Glutamatergic neuron (in vitro differentiated cells): ENCODE results near the gene CFAP74. TPM values are rescaled to one million over a fixed set of nuclear protein-coding genes. Genes with fewer than 3 reads are reported as not detected.

Experiments used
- DNase-seq: peaks from one replicate; pipeline ENCODE4 v3.0.0; 2022
- H3K27ac Mint-ChIP-seq: one replicate; pipeline ENCODE4 v1.8.0; 2020; ENCODE audit warnings: mild to moderate bottlenecking, mixed read lengths, inconsistent platforms; ENCODE audit not compliant: unreplicated experiment
- H3K27me3 Mint-ChIP-seq: one replicate; pipeline ENCODE4 v1.8.0; 2020; ENCODE audit warnings: mild to moderate bottlenecking, moderate library complexity, mixed read lengths, inconsistent platforms; ENCODE audit not compliant: unreplicated experiment
- H3K36me3 Mint-ChIP-seq: one replicate; pipeline ENCODE4 v1.8.0; 2020; ENCODE audit warnings: mild to moderate bottlenecking, mixed read lengths, inconsistent platforms; ENCODE audit not compliant: unreplicated experiment
- H3K4me1 Mint-ChIP-seq: one replicate; pipeline ENCODE4 v1.8.0; 2020; ENCODE audit warnings: mild to moderate bottlenecking, low read depth, mixed read lengths, inconsistent platforms; ENCODE audit not compliant: unreplicated experiment
- H3K4me3 Mint-ChIP-seq: one replicate; pipeline ENCODE4 v1.8.0; 2020; ENCODE audit warnings: mild to moderate bottlenecking, mixed read lengths, inconsistent platforms; ENCODE audit not compliant: unreplicated experiment
- H3K9me3 Mint-ChIP-seq: one replicate; pipeline ENCODE4 v1.8.0; 2020; ENCODE audit warnings: mild to moderate bottlenecking, moderate library complexity, mixed read lengths, inconsistent platforms; ENCODE audit not compliant: unreplicated experiment
- total RNA-seq: library from RNA; stranded (reverse); fragmentation: NEBNext Ultra II Directional; extraction: Animal tissue kit (Norgen Biotek cat#: 25700); gene quantifications from one replicate; pipeline ENCODE4 v1.2.1, GENCODE V29; 2021; ENCODE audit not compliant: unreplicated experiment
- TF ChIP-seq, protein P1 (sequence below): fragments of 200-600 bp; sonication (generic); IDR thresholded peaks from one replicate; pipeline ENCODE4 v1.5.0; 2021; ENCODE audit not compliant: partially characterized antibody, unreplicated experiment

The CFAP74 gene
- total RNA-seq, 1 donor from 2014 or later, result not detected

DNA sequence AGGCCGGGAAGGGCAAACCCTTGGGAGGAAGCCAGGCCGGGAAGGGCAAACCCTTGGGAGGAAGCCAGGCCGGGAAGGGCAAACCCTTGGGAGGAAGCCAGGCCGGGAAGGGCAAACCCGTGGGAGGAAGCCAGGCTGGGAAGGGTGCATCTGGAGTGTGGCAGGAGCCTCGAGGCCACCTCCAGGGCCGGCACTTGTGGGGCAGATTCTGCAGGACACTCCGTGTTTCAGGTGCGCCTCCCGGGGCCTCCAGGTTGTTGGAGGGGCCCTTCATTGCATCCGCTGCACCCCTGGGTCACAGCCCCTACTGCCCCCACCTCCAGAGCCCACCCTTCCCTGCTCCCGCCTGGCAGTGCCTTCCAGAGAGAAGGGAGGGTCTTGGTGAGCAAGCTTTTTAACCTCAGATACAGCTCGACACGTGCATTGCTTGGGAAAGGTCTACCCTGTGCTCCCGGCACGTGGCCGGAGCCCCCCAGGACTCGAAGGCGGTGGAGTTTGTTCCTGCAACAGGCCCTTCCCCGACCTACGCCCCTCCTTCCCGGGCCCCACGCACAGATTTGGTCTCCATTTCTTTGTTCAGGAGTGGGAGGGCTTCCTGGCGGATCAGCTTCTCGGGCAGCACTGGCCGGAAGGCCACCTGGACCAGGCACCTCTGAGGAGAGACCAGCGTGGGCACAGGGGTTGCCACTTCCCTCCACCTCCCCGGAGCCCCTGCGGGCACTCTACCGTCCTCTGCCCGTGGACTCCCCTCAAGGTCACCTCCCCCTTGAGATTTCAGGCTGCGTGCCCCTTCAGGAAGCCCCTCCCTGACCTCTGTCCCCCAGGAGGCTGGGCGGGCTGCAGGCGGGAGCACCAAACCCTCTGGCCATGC, 75.1 kb downstream of the CFAP74 start:
- Mint-ChIP-seq H3K27ac (no peak overlapping the region), H3K27me3 (no peaks in the 10 kb centered on the region), H3K9me3 (peaks cover 2% of the 10 kb centered on the region), H3K4me3 (no peak overlapping the region), H3K4me1 (no peaks in the 10 kb centered on the region), H3K36me3 (no peaks in the 10 kb centered on the region)
- no peak for DNase-seq
- TF ChIP-seq, protein P1, sequence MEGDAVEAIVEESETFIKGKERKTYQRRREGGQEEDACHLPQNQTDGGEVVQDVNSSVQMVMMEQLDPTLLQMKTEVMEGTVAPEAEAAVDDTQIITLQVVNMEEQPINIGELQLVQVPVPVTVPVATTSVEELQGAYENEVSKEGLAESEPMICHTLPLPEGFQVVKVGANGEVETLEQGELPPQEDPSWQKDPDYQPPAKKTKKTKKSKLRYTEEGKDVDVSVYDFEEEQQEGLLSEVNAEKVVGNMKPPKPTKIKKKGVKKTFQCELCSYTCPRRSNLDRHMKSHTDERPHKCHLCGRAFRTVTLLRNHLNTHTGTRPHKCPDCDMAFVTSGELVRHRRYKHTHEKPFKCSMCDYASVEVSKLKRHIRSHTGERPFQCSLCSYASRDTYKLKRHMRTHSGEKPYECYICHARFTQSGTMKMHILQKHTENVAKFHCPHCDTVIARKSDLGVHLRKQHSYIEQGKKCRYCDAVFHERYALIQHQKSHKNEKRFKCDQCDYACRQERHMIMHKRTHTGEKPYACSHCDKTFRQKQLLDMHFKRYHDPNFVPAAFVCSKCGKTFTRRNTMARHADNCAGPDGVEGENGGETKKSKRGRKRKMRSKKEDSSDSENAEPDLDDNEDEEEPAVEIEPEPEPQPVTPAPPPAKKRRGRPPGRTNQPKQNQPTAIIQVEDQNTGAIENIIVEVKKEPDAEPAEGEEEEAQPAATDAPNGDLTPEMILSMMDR, result no peak

DNA sequence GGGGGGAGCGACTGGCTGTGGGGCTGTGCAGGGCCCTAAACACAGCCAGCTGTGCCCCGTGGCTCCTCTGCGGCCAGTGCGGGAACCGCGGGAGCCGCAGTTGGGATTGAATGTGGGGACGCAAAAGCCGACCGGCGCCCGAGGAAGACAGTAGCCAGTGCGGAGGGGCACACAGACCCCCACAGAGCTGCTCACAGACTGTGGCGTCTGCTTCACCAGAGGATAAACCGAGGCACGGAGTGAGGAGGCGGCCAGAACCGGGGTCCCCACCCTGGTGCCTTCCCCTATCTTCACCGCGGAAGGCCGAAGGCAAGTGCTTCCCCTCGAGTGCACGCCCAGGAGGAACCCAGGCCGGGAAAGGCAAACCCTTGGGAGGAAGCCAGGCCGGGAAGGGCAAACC, 75.8 kb downstream of the CFAP74 start:
- DNase-seq, result no peak
- H3K27ac Mint-ChIP-seq, result no peak overlapping the region
- no peaks in the 10 kb centered on the region for H3K4me1 Mint-ChIP-seq
- H3K36me3 Mint-ChIP-seq, result no peaks in the 10 kb centered on the region
- H3K4me3 Mint-ChIP-seq, result no peak overlapping the region
- peaks cover 2% of the 10 kb centered on the region for H3K9me3 Mint-ChIP-seq
- TF ChIP-seq, protein P1, result no peak
- H3K27me3 Mint-ChIP-seq, result no peaks in the 10 kb centered on the region

DNA sequence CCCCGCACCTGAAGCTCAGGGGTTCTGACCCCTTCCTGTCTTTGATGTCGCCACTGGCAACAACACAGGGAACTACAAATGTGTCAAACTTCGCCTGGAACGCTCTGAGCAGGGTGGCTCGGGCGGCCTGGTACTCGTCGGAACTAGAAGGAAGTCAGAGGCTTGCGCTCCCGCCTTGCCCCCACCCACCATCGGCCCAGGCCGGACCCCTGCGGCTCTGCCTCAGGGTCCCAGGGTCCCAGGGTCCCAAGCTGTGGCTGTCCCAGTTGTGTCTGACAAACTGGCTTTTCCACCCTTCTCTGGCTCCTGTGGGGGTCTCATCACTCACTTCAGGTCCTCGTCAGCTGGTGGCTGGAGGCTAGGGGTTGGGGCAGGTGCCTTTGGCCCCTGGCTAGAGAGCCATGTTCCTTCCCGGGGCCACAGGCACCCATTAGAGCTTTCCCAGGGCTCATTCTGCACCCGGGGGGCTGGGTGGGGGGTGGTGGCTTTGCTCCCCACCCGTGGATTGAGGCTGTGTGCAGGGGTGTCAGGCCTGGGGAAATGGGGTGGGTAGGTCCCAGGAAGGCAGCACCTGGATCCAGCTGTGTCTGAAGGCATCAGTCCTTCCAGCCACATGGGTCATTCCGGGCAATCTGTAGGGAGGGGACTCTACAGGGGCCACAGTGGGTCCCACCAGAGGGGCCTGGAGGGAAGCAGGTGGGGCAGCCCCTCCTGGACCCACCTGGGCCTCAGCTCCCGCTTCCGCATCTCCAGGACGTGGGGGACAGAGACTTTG, 76.5 kb downstream of the CFAP74 start:
- no peaks in the 10 kb centered on the region for H3K36me3 Mint-ChIP-seq
- TF ChIP-seq, protein P1, result no peak
- no peaks in the 10 kb centered on the region for H3K27me3 Mint-ChIP-seq
- no peak overlapping the region for H3K27ac Mint-ChIP-seq
- no peak overlapping the region for H3K4me3 Mint-ChIP-seq
- peaks cover 2% of the 10 kb centered on the region for H3K9me3 Mint-ChIP-seq
- no peaks in the 10 kb centered on the region for H3K4me1 Mint-ChIP-seq
- no peak for DNase-seq

DNA sequence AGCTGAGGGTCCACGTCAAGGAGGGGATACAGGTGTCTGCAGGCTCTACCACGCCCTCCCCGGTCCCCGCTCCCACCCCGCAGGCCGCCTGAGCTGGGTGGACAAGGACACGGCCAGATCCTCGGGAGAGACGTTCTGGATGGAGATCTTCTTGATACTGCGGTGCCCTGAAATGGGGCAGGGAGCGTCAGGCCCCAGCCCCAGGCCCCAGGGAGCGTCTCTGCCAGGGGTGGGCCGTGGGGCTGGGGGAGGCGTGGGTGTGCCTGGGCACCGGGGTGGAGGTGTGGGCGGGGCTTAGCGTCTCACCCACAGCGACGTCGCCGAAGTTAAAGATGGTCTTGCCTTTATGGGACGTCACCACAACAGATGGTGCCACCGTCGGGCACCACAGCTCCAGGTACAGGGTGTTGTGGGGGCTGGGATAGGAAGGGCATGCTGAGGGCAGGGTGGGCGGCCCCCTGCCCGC, 77.2 kb downstream of the CFAP74 start:
- no peaks in the 10 kb centered on the region for H3K27me3 Mint-ChIP-seq
- no peaks in the 10 kb centered on the region for H3K36me3 Mint-ChIP-seq
- peak; percentile 14 for DNase-seq
- no peak overlapping the region for H3K4me3 Mint-ChIP-seq
- TF ChIP-seq, protein P1, result no peak
- no peak overlapping the region for H3K27ac Mint-ChIP-seq
- H3K9me3 Mint-ChIP-seq, result peaks cover 2% of the 10 kb centered on the region
- no peaks in the 10 kb centered on the region for H3K4me1 Mint-ChIP-seq
